B cell (primary cell): ENCODE data around the gene CTBP2. TPM values are rescaled to one million over a fixed set of nuclear protein-coding genes. Genes with fewer than 3 reads are reported as not detected.

Experiments used
- ATAC-seq: fragments of 200-7000 bp; cut with Tn5 transposase; one replicate; pipeline ENCODE4 v1.10.0; 2021; ENCODE audit warnings: low read depth, mild to moderate bottlenecking, moderate number of reproducible peaks, moderate library complexity
- CTCF ChIA-PET: fragments of 350-600 bp; sonication (Branson Sonifier 250); formaldehyde crosslinking; loops from one replicate; lab custom pipeline; 2021; ENCODE audit warnings: antibody characterized with exemption, inconsistent platforms; lab: Charles Lee
- POLR2A ChIA-PET: fragments of 350-600 bp; sonication (Branson Sonifier 250); formaldehyde crosslinking; loops from one replicate; lab custom pipeline; 2021; ENCODE audit warnings: antibody characterized with exemption; lab: Charles Lee
- DNase-seq: peaks from one replicate; pipeline ENCODE4 v3.0.0; 2013
- H2AFZ ChIP-seq: 2 replicates; pipeline ENCODE4 v1.6.1; 2012; ENCODE audit warnings: mild to moderate bottlenecking, low read depth, low read length; ENCODE audit not compliant: insufficient read depth, poor library complexity, severe bottlenecking
- H3K27ac ChIP-seq, 2 donors: 1 replicate in 1 of 2; 2 replicates in 1 of 2; pipeline ENCODE4 v1.5.1; 2012 to 2013; ENCODE audit warnings: low read length in 2 of 2, mild to moderate bottlenecking in 2 of 2, moderate library complexity in 1 of 2
- H3K27me3 ChIP-seq, 4 experiments: fragments of 200-600 bp in 1 of 4; sonication (generic) in 1 of 4; replicated peaks in 1 of 4; 1 replicate in 2 of 4; 2 replicates in 2 of 4; pipeline versions ENCODE4 v1.6.1 to v1.7.0; 2013 to 2016; ENCODE audit warnings: low read length in 3 of 4, mild to moderate bottlenecking in 2 of 4, mixed read lengths in 1 of 4, moderate library complexity in 1 of 4; ENCODE audit not compliant: insufficient read depth in 4 of 4, control insufficient read depth in 3 of 4; ENCODE audit errors: control extremely low read depth in 1 of 4
- H3K36me3 ChIP-seq, 2 experiments: replicated peaks in 1 of 2; 1 replicate in 1 of 2; 2 replicates in 1 of 2; pipeline versions ENCODE4 v1.6.1 to v1.7.1; 2013; ENCODE audit warnings: low read length in 1 of 2; ENCODE audit not compliant: insufficient read depth in 2 of 2, control insufficient read depth in 1 of 2; ENCODE audit errors: control extremely low read depth in 1 of 2, extremely low read depth in 1 of 2
- H3K4me1 ChIP-seq, 2 donors: fragments of 200-600 bp in 1 of 2; sonication (generic) in 1 of 2; 1 replicate in 1 of 2; 2 replicates in 1 of 2; pipeline versions ENCODE4 v1.5.1 to v1.6.1; 2013 to 2017; ENCODE audit warnings: low read length in 2 of 2; ENCODE audit not compliant: control insufficient read depth in 2 of 2, insufficient read depth in 2 of 2
- H3K4me2 ChIP-seq: replicated peaks from 2 replicates; pipeline ENCODE3; 2012; ENCODE audit warnings: mild to moderate bottlenecking, low read depth, low read length; ENCODE audit not compliant: poor library complexity, severe bottlenecking
- H3K4me3 ChIP-seq, 5 experiments: fragments of 200-600 bp in 1 of 5; sonication (generic) in 1 of 5; 1 replicate in 3 of 5; 2 replicates in 2 of 5; pipeline versions ENCODE4 v1.5.1 to v1.7.0; 2011 to 2016; ENCODE audit warnings: low read length in 4 of 5, mild to moderate bottlenecking in 4 of 5, low read depth in 2 of 5, control low read depth in 1 of 5, moderate library complexity in 1 of 5; ENCODE audit not compliant: insufficient read depth in 1 of 5; ENCODE audit errors: control extremely low read depth in 1 of 5, extremely low read depth in 1 of 5
- H3K79me2 ChIP-seq: fragments of 200-600 bp; sonication (generic); one replicate; pipeline ENCODE4 v1.6.0; 2016; ENCODE audit warnings: low read length; ENCODE audit not compliant: control insufficient read depth, insufficient read depth
- H3K9ac ChIP-seq: fragments of 200-600 bp; sonication (generic); 2 replicates; pipeline ENCODE4 v1.6.1; 2017; ENCODE audit warnings: mild to moderate bottlenecking, low read length, moderate library complexity
- H3K9me3 ChIP-seq, 3 donors: one replicate each; pipeline versions ENCODE4 v1.6.1 to v1.7.1; 2013; ENCODE audit warnings: low read length in 2 of 3; ENCODE audit not compliant: control insufficient read depth in 2 of 3, insufficient read depth in 1 of 3; ENCODE audit errors: control extremely low read depth in 1 of 3
- H4K20me1 ChIP-seq: 2 replicates; pipeline ENCODE4 v1.6.0; 2012; ENCODE audit warnings: mild to moderate bottlenecking, low read length; ENCODE audit not compliant: insufficient read depth, control insufficient read depth, poor library complexity, severe bottlenecking
- H3K27ac Mint-ChIP-seq: one replicate; pipeline ENCODE4 v1.8.0; 2021; ENCODE audit warnings: mixed read lengths
- H3K27me3 Mint-ChIP-seq: one replicate; pipeline ENCODE4 v1.8.0; 2021; ENCODE audit warnings: mixed read lengths
- H3K4me1 Mint-ChIP-seq: one replicate; pipeline ENCODE4 v1.8.0; 2021; ENCODE audit warnings: mixed read lengths
- H3K4me3 Mint-ChIP-seq: one replicate; pipeline ENCODE4 v1.8.0; 2021; ENCODE audit warnings: mixed read lengths
- H3K9me3 Mint-ChIP-seq: one replicate; pipeline ENCODE4 v1.8.0; 2022; ENCODE audit warnings: mixed read lengths; ENCODE audit not compliant: insufficient read depth
- EZH2 ChIP-seq: IDR thresholded peaks from 2 replicates; pipeline ENCODE4 v1.6.1; 2012; ENCODE audit warnings: borderline replicate concordance, low read depth, mild to moderate bottlenecking, moderate library complexity, low read length; ENCODE audit not compliant: insufficient read depth, poor library complexity, severe bottlenecking
- WGBS: methylation state at CpG from one replicate; pipeline ENCODE4 v1.1.5; 2013; ENCODE audit warnings: missing lambda C conversion rate; ENCODE audit not compliant: insufficient coverage; 5-methylcytosine and 5-hydroxymethylcytosine counted together
- intact Hi-C: fragments of 100-400 bp; cut with micrococcal nuclease; formaldehyde crosslinking; loops from one replicate; pipeline ENCODE4 v1.10.0; 2022
- polyA plus RNA-seq: library from polyadenylated mRNA; depleted of rRNA; stranded (reverse); fragments of >200 nt; gene quantifications from 2 replicates; pipeline ENCODE4 v1.2.3, GENCODE V29; 2012
- total RNA-seq, 2 donors: library from RNA; stranded (reverse); fragments of 120-200 nt in 1 of 2; gene quantifications; 1 replicate in 1 of 2; 2 replicates in 1 of 2; pipeline versions ENCODE4 v1.2.3 to v1.2.4, GENCODE V29; 2013 to 2022
- TF ChIP-seq, protein P1 (sequence below): fragments of 200-600 bp; IDR thresholded peaks from one replicate; pipeline ENCODE4 v1.8.0; 2022; ENCODE audit warnings: antibody characterized with exemption, mild to moderate bottlenecking

Gene CTBP2
- total and polyA plus RNA-seq, 2 donors (not counting 1 experiment from before 2014, with no cell fraction given): 0.39 to 0.85 TPM

DNA sequence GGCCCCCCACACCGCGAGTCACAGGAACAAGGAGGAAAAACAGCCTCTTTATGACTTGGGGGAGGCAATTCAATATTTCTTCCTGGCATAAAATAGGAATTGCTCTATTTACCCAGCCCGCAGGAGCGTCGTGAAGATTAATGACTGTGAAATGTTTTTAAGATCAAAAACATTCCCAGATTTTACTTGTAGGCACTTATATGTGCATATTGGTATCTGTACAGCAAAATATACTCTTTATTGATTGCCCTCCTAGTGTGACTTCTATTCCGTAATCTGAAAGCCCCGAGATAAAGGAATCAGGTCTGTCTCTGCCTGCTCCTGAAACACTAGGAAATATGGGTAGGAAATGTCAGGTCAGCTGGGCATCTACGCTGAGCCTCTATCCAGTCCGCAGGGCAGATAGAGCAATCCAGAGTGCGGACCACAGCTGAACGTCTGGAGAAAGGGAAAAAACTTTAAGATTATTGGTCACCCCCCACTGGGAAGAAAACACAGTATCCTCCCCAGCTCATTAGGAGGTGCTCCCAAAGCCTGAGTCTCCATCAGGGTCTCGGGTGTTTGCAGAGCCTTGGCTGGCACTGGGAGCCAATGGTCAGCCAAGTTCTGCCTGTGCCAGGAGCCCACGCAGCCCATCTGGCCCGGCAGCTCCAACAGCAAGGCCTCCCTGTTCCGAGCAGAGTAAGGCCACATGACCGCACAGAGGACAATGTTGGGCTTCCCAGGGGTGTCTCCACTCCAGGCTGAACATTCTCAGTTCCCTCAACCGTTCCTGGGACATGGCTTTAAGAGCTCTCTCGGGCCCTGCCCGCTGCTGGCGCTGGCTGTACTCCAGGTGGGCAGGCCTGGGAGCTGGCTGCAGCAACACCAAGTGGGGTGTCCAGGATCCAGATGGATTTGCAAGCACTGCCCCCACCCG is 7.7 kb downstream of the CTBP2 start:
- Histone ChIP-seq H3K9ac (no peak overlapping the region), H3K4me3 (no peak overlapping the region), H3K9me3 (peaks cover 0 to 13% (median 0%) of the 10 kb centered on the region in 3 donors), H3K27me3 (peaks cover 0 to 70% (median 38%) of the 10 kb centered on the region in 4 experiments), H3K79me2 (no peaks in the 10 kb centered on the region), H3K4me2 (no peak overlapping the region), H3K36me3 (no peaks in the 10 kb centered on the region), H2AFZ (no peak overlapping the region), H4K20me1 (no peaks in the 10 kb centered on the region), H3K27ac (no peak overlapping the region), H3K4me1 (peaks cover 2 to 8% of the 10 kb centered on the region in 2 donors)
- ATAC-seq (no peak), DNase-seq (no peak)
- Mint-ChIP-seq H3K9me3 (no peaks in the 10 kb centered on the region), H3K4me3 (no peak overlapping the region), H3K27me3 (peaks cover 77% of the 10 kb centered on the region), H3K27ac (no peak overlapping the region), H3K4me1 (peaks cover 8% of the 10 kb centered on the region)
- 84% methylated on average over 17 of the region's 21 CpGs for WGBS
- POLR2A ChIA-PET: no interaction called here
- CTCF ChIA-PET: no interaction called here
- TF ChIP-seq EZH2: no peak
- TF ChIP-seq, protein P1, sequence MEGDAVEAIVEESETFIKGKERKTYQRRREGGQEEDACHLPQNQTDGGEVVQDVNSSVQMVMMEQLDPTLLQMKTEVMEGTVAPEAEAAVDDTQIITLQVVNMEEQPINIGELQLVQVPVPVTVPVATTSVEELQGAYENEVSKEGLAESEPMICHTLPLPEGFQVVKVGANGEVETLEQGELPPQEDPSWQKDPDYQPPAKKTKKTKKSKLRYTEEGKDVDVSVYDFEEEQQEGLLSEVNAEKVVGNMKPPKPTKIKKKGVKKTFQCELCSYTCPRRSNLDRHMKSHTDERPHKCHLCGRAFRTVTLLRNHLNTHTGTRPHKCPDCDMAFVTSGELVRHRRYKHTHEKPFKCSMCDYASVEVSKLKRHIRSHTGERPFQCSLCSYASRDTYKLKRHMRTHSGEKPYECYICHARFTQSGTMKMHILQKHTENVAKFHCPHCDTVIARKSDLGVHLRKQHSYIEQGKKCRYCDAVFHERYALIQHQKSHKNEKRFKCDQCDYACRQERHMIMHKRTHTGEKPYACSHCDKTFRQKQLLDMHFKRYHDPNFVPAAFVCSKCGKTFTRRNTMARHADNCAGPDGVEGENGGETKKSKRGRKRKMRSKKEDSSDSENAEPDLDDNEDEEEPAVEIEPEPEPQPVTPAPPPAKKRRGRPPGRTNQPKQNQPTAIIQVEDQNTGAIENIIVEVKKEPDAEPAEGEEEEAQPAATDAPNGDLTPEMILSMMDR: no peak
- intact Hi-C loops: no loop called here
